Measurements from ENCODE around the gene MOV10L1. TPM values are rescaled to one million over a fixed set of nuclear protein-coding genes. Genes with fewer than 3 reads are reported as not detected.

Gene MOV10L1
- total RNA-seq, 1 donor: 0.36 TPM

DNA sequence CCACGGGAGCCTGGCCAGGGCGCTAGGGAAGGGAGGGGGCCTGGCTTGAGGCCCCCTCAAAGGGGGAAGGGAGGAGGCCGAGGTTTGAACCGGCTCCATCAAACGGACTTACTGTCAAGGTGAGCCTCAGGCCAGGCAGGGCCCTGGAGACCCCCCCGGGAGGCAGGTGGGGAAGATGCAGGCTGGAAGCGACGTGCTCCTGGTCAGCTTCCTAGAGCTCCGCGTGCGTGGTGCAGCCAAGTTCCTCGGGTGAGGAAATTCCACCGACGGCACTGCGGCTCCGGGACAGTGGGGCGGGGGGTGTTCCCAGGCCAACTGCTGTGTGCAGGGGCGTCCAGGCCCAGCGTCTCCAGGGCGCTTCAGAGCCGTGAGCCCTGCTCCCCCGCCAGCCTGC lies 88.7 kb downstream of the MOV10L1 start:
- TF ChIP-seq, protein P1, sequence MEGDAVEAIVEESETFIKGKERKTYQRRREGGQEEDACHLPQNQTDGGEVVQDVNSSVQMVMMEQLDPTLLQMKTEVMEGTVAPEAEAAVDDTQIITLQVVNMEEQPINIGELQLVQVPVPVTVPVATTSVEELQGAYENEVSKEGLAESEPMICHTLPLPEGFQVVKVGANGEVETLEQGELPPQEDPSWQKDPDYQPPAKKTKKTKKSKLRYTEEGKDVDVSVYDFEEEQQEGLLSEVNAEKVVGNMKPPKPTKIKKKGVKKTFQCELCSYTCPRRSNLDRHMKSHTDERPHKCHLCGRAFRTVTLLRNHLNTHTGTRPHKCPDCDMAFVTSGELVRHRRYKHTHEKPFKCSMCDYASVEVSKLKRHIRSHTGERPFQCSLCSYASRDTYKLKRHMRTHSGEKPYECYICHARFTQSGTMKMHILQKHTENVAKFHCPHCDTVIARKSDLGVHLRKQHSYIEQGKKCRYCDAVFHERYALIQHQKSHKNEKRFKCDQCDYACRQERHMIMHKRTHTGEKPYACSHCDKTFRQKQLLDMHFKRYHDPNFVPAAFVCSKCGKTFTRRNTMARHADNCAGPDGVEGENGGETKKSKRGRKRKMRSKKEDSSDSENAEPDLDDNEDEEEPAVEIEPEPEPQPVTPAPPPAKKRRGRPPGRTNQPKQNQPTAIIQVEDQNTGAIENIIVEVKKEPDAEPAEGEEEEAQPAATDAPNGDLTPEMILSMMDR (IDR thresholded peaks at IDR 0.05; ENCODE audit: extremely low read depth, low read depth, low read length): no peak
- DNase-seq (ENCODE audit: insufficient read length, low spot score, missing footprints): peak; percentile 88
- no peak overlapping the region for H3K4me3 ChIP-seq (ENCODE audit: insufficient read depth, low read length)

DNA sequence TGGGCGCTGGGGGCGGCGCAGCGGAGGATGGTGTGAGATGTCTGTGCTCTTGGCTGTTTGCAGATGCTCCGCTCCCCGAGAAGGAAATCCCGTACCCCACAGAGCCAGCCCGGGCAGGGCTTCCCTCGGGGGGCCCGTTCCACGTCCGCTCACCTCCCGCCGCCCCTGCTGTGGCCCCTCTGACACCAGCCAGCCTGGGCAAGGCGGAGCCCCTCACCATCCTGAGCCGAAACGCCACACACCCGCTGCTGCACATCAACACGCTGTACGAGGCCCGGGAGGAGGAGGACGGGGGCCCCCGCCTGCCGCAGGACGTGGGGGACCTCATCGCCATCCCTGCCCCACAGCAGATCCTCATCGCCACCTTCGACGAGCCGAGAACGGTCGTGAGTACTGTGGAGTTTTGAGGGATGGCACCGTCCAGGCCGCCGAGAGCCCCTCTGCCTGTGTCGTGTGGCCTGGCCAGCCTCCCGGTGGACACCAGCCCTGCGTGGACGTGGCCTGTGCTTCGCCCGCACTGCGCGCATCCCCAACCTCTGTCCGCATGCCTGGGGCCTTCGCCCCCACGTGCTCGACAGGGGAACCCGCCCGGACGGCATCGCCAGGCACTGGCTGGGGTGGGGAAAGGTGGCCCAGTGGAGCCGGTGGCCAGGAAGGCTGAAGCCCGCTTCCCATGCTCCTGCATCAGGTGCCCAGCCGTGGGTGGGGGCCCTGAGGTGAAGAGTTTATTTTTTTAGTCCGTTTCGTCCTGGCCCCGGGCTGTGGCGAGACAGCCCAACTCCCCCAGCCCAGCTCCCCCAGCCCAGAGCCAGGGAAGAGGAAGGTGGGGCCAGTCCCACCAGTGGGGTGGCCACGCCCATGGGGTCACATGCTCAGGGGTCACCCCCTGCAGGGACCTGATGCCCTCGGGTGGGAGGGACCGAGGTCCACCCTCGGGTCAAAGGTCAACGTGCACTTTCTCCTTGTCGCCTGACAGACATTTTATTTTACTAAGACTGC lies 89.4 kb downstream of the MOV10L1 start:
- no peaks in the 10 kb centered on the region for H4K20me1 ChIP-seq (ENCODE audit: insufficient read depth, low read length)
- DNase-seq (ENCODE audit: insufficient read length, low spot score, missing footprints): peak; percentile 90
- no peak overlapping the region for H3K4me3 ChIP-seq (ENCODE audit: insufficient read depth, low read length)
- no peaks in the 10 kb centered on the region for H3K9me3 ChIP-seq (ENCODE audit: low read depth, low read length)
- TF ChIP-seq, protein P1 (IDR thresholded peaks at IDR 0.05; ENCODE audit: extremely low read depth, low read depth, low read length): no peak
- no peaks in the 10 kb centered on the region for H3K36me3 ChIP-seq (ENCODE audit: insufficient read depth, low read length)
- H3K27me3 ChIP-seq (ENCODE audit: insufficient read depth, low read length): no peaks in the 10 kb centered on the region
- H3K4me1 ChIP-seq (ENCODE audit: insufficient read depth, low read length): no peaks in the 10 kb centered on the region
- H3K79me2 ChIP-seq (ENCODE audit: insufficient read depth, low read length): no peaks in the 10 kb centered on the region
- no peak overlapping the region for H3K27ac ChIP-seq (ENCODE audit: low read depth, low read length)
- no peak overlapping the region for H2AFZ ChIP-seq (ENCODE audit: low read length)
- no peak overlapping the region for H3K4me2 ChIP-seq (ENCODE audit: insufficient read depth, low read length)

More for the DNA sequence above, 88.7 kb downstream of the MOV10L1 start:
- Histone ChIP-seq H3K4me1 (ENCODE audit: insufficient read depth, low read length) (no peaks in the 10 kb centered on the region), H3K27ac (ENCODE audit: low read depth, low read length) (no peak overlapping the region), H3K36me3 (ENCODE audit: insufficient read depth, low read length) (no peaks in the 10 kb centered on the region), H2AFZ (ENCODE audit: low read length) (no peak overlapping the region), H3K79me2 (ENCODE audit: insufficient read depth, low read length) (no peaks in the 10 kb centered on the region), H4K20me1 (ENCODE audit: insufficient read depth, low read length) (no peaks in the 10 kb centered on the region), H3K4me2 (ENCODE audit: insufficient read depth, low read length) (no peak overlapping the region), H3K27me3 (ENCODE audit: insufficient read depth, low read length) (no peaks in the 10 kb centered on the region), H3K9me3 (ENCODE audit: low read depth, low read length) (no peaks in the 10 kb centered on the region)

DNA sequence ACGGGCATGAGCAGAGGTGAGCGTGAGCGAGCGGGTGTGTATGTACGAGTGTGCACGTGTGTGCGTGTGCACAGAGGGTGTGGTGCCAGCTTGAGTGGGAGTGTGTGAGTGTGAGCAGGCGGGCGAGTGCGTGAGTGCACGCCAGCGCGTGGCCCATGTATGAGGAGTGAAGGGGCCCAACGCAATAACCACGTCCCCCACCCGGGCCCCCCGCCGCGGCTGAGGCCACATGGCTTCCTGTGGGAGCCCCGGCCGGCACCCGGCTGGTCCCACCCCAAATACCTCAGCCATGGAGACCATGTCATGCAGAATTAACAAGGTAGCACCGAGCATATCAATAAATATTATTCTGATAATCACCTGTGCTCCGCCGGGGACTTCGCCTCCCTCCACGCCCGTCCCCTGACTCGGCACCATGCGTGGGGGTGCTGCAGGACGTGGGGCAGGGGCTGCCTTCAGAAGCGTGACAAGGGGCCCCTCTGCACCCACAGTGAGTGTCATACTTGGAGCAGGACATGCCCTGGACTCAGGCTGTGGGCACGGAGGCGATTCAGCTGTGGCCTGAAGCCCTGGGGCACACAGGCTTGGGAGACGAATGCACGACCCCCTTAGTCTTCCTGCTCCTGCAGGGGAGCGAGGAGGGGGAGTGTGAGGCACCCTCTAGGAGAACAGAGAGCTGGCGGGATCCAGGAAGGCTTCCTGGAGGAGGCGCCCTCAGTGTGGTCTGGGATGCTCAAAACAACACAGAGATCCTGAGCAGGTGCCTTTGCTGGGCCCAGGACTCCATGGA lies 90.3 kb downstream of the MOV10L1 start:
- Histone ChIP-seq H4K20me1 (ENCODE audit: insufficient read depth, low read length) (no peaks in the 10 kb centered on the region), H2AFZ (ENCODE audit: low read length) (no peak overlapping the region), H3K4me3 (ENCODE audit: insufficient read depth, low read length) (no peak overlapping the region), H3K36me3 (ENCODE audit: insufficient read depth, low read length) (no peaks in the 10 kb centered on the region), H3K79me2 (ENCODE audit: insufficient read depth, low read length) (no peaks in the 10 kb centered on the region), H3K4me2 (ENCODE audit: insufficient read depth, low read length) (no peak overlapping the region), H3K9me3 (ENCODE audit: low read depth, low read length) (no peaks in the 10 kb centered on the region), H3K4me1 (ENCODE audit: insufficient read depth, low read length) (no peaks in the 10 kb centered on the region), H3K27me3 (ENCODE audit: insufficient read depth, low read length) (no peaks in the 10 kb centered on the region), H3K27ac (ENCODE audit: low read depth, low read length) (no peak overlapping the region)
- TF ChIP-seq, protein P1 (IDR thresholded peaks at IDR 0.05; ENCODE audit: extremely low read depth, low read depth, low read length): no peak
- peak; percentile 74 for DNase-seq (ENCODE audit: insufficient read length, low spot score, missing footprints)
